ENCODE data around the gene CLASP2. TPM values are rescaled to one million over a fixed set of nuclear protein-coding genes. Genes with fewer than 3 reads are reported as not detected.
"Not testable (repeated sequence)": the region's sequence is repeated elsewhere in the genome, so short reads cannot be mapped to it uniquely, and the experiment has no call there.

The CLASP2 gene
- total RNA-seq, 4 donors from 2014 or later: 38.4 to 53.2 (median 43.1) TPM

GRCh38 chr3:33658991-33659848 is 58.8 kb downstream of the CLASP2 start:
- Histone ChIP-seq H3K36me3 (no peaks in the 10 kb centered on the region), H3K27me3 (no peaks in the 10 kb centered on the region), H3K9me3 (no peaks in the 10 kb centered on the region), H3K27ac (replicated peaks in 1 of 4) (peak overlapping the region; percentile 55 to 74 (median 65)), H3K4me1 (peaks cover 21 to 50% (median 38%) of the 10 kb centered on the region in 4 donors), H3K4me3 (peak overlapping the region; percentile 49 to 58 (median 53))
- under 1% methylated on average over 16 of the region's 16 CpGs for WGBS
- no peak for TF ChIP-seq CTCF (IDR thresholded peaks at IDR 0.05)
- TF ChIP-seq POLR2AphosphoS5 (IDR thresholded peaks at IDR 0.05): peak; percentile 59 to 74
- no peak for TF ChIP-seq POLR2A (IDR thresholded peaks at IDR 0.05; ENCODE audit: low read depth)
- no peak for TF ChIP-seq EP300 (IDR thresholded peaks at IDR 0.05)
- intact Hi-C loops (cut with DNase I): no loop called here
- no peak for DNase-seq (ENCODE audit: extremely low spot score)

- WGBS: 6% methylated on average over 2 of the region's 2 CpGs
- Histone ChIP-seq H3K27ac (replicated peaks in 1 of 4) (peak overlapping the region; percentile 55 to 74 (median 65)), H3K27me3 (no peaks in the 10 kb centered on the region), H3K4me1 (peaks cover 21 to 50% (median 38%) of the 10 kb centered on the region in 4 donors), H3K4me3 (peak overlapping the region; percentile 49 to 58 (median 53)), H3K9me3 (no peaks in the 10 kb centered on the region), H3K36me3 (no peaks in the 10 kb centered on the region)
- intact Hi-C loops (cut with DNase I): no loop called here
- TF ChIP-seq POLR2AphosphoS5 (IDR thresholded peaks at IDR 0.05) (no peak), POLR2A (IDR thresholded peaks at IDR 0.05; ENCODE audit: low read depth) (no peak), EP300 (IDR thresholded peaks at IDR 0.05) (no peak), CTCF (IDR thresholded peaks at IDR 0.05) (no peak)
- DNase-seq (ENCODE audit: extremely low spot score): no peak
Measured at GRCh38 chr3:33658621-33658990, 59.4 kb downstream of the CLASP2 start.

GRCh38 chr3:33658039-33658438 is 60.0 kb downstream of the CLASP2 start:
- TF ChIP-seq EP300 (IDR thresholded peaks at IDR 0.05) (no peak), POLR2A (IDR thresholded peaks at IDR 0.05; ENCODE audit: low read depth) (no peak), CTCF (IDR thresholded peaks at IDR 0.05) (no peak), POLR2AphosphoS5 (IDR thresholded peaks at IDR 0.05) (no peak)
- Histone ChIP-seq H3K27me3 (no peaks in the 10 kb centered on the region), H3K4me1 (peaks cover 21 to 50% (median 40%) of the 10 kb centered on the region in 4 donors), H3K27ac (replicated peaks in 1 of 4) (peak overlapping the region; percentile 55 to 74 (median 65)), H3K4me3 (peak overlapping the region; percentile 49 to 58 (median 53)), H3K9me3 (no peaks in the 10 kb centered on the region), H3K36me3 (no peaks in the 10 kb centered on the region)
- 45% methylated on average over 1 of the region's 1 CpG for WGBS
- no peak for DNase-seq (ENCODE audit: extremely low spot score)
- intact Hi-C loops (cut with DNase I): no loop called here

- Histone ChIP-seq H3K27ac (replicated peaks in 1 of 4) (no peak overlapping the region), H3K9me3 (no peaks in the 10 kb centered on the region), H3K36me3 (no peaks in the 10 kb centered on the region), H3K4me3 (no peak overlapping the region), H3K27me3 (no peaks in the 10 kb centered on the region), H3K4me1 (peaks cover 9 to 38% (median 22%) of the 10 kb centered on the region in 4 donors)
- no peak for DNase-seq (ENCODE audit: extremely low spot score)
- intact Hi-C loops (cut with DNase I): no loop called here
- no peak for TF ChIP-seq POLR2A (IDR thresholded peaks at IDR 0.05; ENCODE audit: low read depth)
- 65% methylated on average over 2 of the region's 2 CpGs for WGBS
Measured at GRCh38 chr3:33652736-33653135, 65.3 kb downstream of the CLASP2 start.

GRCh38 chr3:33651101-33651500 is 67.0 kb downstream of the CLASP2 start:
- H3K9me3 ChIP-seq; intact Hi-C loops (cut with DNase I); H3K4me3 ChIP-seq; H3K27ac ChIP-seq (replicated peaks in 1 of 4); H3K27me3 ChIP-seq; DNase-seq (ENCODE audit: extremely low spot score); H3K36me3 ChIP-seq: not testable (repeated sequence)
- 98% methylated on average over 4 of the region's 4 CpGs for WGBS
- peaks cover 7 to 25% (median 13%) of the 10 kb centered on the region in 4 donors for H3K4me1 ChIP-seq

All from esophagus muscularis mucosa (tissue), 4 donors.